Measurements from ENCODE around the gene SOCS3.

Gene SOCS3, protein sequence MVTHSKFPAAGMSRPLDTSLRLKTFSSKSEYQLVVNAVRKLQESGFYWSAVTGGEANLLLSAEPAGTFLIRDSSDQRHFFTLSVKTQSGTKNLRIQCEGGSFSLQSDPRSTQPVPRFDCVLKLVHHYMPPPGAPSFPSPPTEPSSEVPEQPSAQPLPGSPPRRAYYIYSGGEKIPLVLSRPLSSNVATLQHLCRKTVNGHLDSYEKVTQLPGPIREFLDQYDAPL

DNA sequence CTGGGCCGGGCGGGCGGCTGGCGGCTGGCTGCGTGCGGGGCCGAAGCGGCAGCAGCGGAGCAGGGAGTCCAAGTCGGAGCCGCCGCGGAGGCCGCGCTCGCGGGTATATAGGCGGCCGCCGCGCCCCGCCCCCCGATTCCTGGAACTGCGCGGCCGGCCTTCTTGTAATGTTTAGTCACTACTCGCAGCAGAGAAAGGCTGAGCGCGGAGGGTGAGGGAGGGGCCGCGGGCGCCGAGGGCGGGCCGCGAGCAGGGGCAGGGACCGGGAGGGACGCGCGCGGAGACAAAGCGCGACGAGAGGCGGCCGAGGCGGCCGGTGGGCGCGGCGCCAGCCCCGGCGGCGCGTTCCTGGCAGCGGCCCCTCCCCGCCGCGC, at the start of gene SOCS3:
SOCS3 (minus strand) TSS at position 81 of the 374 bp plus-strand sequence. CDS start 982 bp downstream, outside the sequence.
- no peak for DNase-seq

DNA sequence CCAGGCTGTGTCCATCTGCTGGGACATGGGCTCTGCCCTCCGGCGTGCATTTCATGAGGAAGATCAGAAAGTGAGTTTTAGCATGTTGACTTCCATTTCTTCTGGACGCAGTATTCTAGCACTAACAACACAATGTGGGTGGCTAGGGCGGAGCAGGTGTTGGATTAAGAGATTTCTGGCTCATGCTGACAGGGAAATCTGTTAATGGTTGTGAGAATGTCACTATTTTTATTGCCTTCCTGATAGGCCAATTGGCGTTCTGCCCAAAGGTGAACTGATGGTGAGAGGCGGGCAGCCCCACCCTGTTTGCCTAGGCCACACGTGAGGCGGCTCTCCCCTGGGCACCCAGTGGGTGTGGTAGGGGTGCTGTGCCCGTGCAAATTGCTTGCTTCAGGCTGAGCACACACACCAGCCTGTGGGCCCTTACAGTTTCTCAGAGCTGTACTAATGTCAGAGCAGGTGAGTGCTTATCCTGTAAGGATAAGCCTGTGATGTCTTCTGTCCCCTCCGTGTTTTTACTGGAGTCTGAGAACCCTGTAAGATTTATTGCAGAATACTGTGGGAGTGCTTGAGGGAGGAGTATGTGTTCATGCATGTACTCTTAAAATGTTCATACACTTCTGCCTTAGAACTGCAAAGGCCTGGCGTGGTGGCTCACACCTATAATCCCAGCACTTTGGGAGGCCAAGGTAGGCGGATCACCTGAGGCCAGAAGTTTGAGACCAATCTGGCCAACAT, 49.5 kb upstream of the SOCS3 start:
- no peak for DNase-seq

- no peak for DNase-seq
Observed at GRCh38 chr17:78408476-78409050, 48.7 kb upstream of the SOCS3 start.

GRCh38 chr17:78407387-78408000, 47.6 kb upstream of the SOCS3 start:
- no peak for DNase-seq

- no peak for DNase-seq
Observed at GRCh38 chr17:78406920-78407319, 47.0 kb upstream of the SOCS3 start.

- no peak for DNase-seq
Observed at GRCh38 chr17:78406396-78406795, 46.5 kb upstream of the SOCS3 start.

GRCh38 chr17:78403822-78404221, 43.9 kb upstream of the SOCS3 start:
- DNase-seq = no peak

- no peak for DNase-seq
Observed at GRCh38 chr17:78401891-78402290, 42.0 kb upstream of the SOCS3 start.

GRCh38 chr17:78401246-78401645, 41.4 kb upstream of the SOCS3 start:
- no peak for DNase-seq

DNA sequence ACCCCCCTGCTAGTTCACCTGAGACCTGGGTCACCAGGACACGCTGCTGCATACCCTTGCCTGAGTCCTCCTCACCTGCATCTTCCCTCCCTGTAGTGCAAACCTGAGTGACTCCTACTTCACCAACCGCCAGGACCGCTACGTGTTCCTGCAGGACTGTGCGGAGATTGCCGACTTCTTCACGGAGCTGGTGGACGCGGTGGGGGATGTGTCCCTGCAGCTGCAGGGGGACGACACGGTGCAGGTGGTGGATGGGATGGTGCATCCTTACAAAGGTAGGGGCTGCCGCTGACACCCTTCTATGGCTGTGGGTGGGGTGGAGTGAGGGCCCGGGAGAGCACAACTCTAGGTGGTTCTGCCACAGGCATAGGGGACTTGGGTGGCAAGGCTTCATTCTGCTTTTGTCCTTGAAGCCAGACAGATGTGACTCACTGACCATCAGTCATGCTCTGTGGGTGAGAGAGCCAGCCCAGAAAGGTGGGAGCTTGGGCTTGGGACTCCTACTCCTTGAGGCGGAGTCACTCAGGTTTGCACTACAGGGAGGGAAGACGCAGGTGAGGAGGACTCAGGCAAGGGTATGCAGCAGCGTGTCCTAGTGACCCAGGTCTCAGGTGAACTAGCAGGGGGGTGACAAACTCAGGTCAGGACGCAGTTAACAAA, 40.8 kb upstream of the SOCS3 start:
- DNase-seq = no peak

DNA sequence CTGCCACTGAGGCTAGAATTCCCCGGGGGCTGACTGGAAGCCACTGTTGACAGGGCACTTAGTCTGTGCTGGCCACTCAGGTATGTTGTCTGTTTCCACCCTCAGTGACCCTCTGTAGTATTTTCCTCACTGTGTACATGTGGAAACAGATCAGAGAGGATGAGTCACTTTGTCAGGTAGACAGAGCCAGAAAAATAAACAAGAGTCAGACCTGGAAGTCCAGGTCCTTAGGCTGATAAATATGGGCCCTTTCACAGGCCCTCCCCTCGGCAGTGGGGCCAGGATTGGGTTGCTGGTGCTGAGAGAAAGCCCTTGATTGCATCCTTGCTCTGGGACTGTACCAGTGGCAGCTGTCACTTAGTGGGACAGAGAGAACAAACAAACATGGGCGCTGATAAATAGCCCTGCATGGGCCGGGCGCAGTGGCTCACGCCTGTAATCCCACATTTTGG, 39.8 kb upstream of the SOCS3 start:
- DNase-seq = no peak

DNA sequence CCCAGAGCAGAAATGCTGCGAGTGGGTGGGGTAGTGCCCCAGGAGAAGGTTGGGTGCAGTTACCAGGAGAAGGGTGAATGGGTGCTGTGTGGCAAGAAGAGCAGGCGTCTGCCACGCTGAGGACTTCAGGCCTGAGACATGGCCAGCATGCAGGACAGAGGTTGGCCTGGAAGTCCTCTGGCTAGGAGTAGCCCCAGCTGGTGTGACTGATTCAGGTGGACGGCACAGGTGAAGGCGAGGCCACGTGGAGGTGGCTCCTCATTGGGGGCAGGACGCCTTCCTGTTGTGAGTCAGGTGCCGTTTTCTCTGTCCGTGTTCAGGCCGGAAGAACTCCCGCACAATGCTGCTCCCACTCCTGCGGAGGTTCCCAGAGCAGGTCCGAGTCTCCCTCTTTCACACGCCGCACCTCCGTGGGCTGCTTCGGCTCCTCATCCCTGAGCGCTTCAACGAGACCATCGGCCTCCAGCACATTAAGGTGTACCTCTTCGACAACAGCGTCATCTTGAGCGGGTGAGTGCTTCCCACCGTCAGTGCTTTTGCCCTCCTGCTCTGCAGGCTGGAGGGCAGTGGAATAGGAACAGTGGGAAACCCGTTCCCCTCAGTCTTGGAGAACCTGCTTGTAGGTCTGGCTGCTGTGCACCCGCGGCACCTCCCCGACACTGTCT, 39.3 kb upstream of the SOCS3 start:
- no peak for DNase-seq

DNA sequence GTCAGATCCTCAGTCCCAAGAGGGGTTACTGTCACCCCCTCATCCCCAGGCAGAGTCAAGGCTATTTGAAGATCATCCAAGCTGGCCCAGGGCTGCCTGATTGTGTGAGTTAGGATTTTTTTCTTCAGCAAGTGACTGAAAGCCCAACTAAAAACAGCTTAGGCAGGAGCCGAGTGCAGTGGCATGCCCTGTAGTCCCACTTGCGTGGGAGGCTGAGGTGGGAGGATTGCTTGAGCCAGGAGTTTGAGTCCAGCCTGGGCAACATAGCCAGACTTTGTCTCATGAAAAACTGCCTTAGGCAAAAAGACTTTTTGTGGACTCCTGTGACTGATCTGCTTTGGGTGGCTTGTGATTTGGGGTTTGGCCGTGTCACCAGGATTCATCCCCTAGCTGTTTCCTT, 38.5 kb upstream of the SOCS3 start:
- DNase-seq = no peak

- DNase-seq = no peak
Observed at GRCh38 chr17:78397681-78398101, 37.8 kb upstream of the SOCS3 start.

GRCh38 chr17:78396441-78397337, 36.8 kb upstream of the SOCS3 start:
- DNase-seq = no peak

DNA sequence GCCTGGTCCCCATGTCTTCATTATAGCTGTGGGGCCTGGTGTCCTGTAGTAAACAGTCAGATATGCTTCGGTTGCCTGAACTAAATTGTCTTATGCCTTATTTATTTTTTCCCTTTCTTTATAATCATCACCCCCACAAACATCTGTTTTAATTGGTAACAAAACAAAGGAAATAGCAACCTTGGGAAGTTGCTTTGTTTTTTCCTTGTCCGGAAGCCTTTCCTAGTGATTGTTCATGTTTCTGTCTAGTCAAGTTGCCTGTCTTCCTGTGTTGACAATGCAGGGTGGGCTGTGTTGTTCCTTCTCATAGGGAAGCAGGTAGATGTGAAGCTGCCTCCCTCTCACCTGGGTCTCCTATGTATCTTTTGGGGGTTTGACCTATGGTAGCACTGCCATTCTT, 35.3 kb upstream of the SOCS3 start:
- no peak for DNase-seq

DNA sequence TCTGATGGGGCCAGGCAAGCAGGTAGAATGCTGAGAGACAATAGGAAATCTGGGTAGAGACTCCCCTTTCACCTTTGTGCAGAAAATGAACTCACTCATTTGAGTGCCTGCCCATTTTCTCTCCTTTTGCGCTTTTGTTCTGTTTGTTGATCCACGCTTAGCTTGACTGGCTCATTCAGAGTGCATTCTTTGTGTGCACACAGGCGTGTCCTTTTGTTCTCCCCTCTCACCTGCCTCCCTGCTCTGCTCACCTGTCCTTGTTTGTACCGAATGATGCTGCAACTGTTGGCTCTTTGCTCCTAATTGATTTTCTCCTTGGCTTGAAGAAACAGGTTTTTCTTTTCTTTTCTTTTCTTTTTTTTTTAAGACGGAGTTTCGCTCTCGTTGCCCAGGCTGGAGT, 34.3 kb upstream of the SOCS3 start:
- DNase-seq = no peak

DNA sequence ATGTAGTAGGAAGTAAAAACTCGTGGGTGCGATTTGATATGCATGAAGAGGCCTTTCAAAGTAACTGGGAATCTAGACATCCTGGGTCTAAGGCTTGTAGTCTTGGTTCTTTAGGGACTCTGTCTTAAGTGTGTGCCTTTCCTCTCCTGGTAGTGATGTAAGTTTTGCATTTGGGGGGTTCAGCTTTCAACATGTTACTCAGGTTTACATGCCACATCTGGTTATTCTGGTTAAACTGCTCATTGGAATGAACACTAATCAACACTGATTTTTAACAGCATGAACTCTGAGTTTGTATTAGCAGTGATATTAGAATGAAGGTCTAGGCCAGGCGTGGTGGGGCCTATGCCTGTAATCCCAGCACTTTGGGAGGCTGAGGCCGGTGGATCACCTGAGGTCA, 33.7 kb upstream of the SOCS3 start:
- no peak for DNase-seq

DNA sequence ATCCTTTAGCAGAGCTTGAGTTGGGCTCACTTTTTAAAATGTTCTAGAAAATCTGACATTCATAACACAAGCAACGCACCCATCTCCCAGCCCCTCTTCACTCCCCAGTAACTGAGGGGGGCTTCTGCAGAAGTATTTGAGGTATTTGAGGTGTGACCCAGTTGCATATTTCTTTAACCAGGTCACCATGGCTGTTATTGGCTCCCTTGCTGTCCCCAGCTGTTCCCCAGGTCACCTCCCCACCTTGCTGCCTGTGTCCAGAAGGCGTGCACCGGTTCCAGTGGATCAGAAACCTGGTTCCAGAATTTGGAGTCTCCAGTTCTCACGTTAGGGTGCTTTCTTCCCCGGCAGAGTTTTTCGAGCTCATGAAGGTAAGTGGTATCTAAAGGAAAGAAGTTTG, 32.4 kb upstream of the SOCS3 start:
- DNase-seq = no peak

DNA sequence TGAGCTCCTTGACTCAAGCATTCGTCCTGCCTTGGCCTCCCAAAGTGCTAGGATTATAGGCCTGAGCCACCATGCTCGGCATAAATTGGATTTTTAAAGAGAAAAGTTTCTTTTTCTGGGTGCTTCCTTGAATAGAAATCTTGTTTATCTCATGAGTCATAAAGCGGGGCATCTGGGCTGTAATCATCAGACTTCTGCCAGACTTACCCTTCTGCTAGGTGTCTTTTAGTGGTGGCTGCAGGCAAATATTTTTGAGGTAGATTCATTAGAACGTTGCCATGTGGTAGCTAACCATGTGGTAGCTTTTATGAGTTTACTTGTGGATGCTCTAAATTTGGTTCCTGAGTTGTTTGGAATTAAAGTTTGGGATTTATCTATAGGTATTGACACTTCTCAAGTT, 32.0 kb upstream of the SOCS3 start:
- DNase-seq = no peak

- no peak for DNase-seq
Observed at GRCh38 chr17:78391051-78391431, 31.2 kb upstream of the SOCS3 start.
